ENCODE results near the gene SRCIN1. TPM values are rescaled to one million over a fixed set of nuclear protein-coding genes. Genes with fewer than 3 reads are reported as not detected.

SRCIN1 gene
- total and polyA plus RNA-seq, 2 experiments from 2014 or later = 2.3 to 10.8 TPM

GRCh38 chr17:38560503-38561318 is 45.0 kb downstream of the SRCIN1 start:
- Histone ChIP-seq H3K36me3 (no peaks in the 10 kb centered on the region), H3K4me1 (ENCODE audit: low read depth) (peaks cover 31% of the 10 kb centered on the region), H3K9me3 (ENCODE audit: low read depth) (no peaks in the 10 kb centered on the region), H3K27ac (no peak overlapping the region), H3K4me3 (no peak overlapping the region), H3K27me3 (peaks cover 73% of the 10 kb centered on the region)
- peak; percentile 47 to 68 for DNase-seq (ENCODE audit: low read depth in 1 of 2, low spot score in 1 of 2)
- no peak for TF ChIP-seq CTCF (IDR thresholded peaks at IDR 0.05; ENCODE audit: low read depth, low read length)

GRCh38 chr17:38559880-38560230 is 45.9 kb downstream of the SRCIN1 start:
- no peak for TF ChIP-seq CTCF (IDR thresholded peaks at IDR 0.05; ENCODE audit: low read depth, low read length)
- no peak overlapping the region for H3K27ac ChIP-seq
- peaks cover 66% of the 10 kb centered on the region for H3K27me3 ChIP-seq
- no peaks in the 10 kb centered on the region for H3K36me3 ChIP-seq
- H3K4me1 ChIP-seq (ENCODE audit: low read depth) = peaks cover 24% of the 10 kb centered on the region
- H3K4me3 ChIP-seq = no peak overlapping the region
- peak in 1 of 2 donors; percentile 30 for DNase-seq (ENCODE audit: low read depth in 1 of 2, low spot score in 1 of 2)
- H3K9me3 ChIP-seq (ENCODE audit: low read depth) = no peaks in the 10 kb centered on the region

- H3K27me3 ChIP-seq = peaks cover 60% of the 10 kb centered on the region
- peaks cover 20% of the 10 kb centered on the region for H3K4me1 ChIP-seq (ENCODE audit: low read depth)
- H3K4me3 ChIP-seq = peak overlapping the region; percentile 11
- H3K9me3 ChIP-seq (ENCODE audit: low read depth) = no peaks in the 10 kb centered on the region
- peak; percentile 84 to 87 for DNase-seq (ENCODE audit: low read depth in 1 of 2, low spot score in 1 of 2)
- no peak overlapping the region for H3K27ac ChIP-seq
- no peak for TF ChIP-seq CTCF (IDR thresholded peaks at IDR 0.05; ENCODE audit: low read depth, low read length)
- no peaks in the 10 kb centered on the region for H3K36me3 ChIP-seq
These were observed 46.5 kb downstream of the SRCIN1 start for GRCh38 chr17:38559051-38559879.

GRCh38 chr17:38558728-38559050 is 47.1 kb downstream of the SRCIN1 start:
- TF ChIP-seq CTCF (IDR thresholded peaks at IDR 0.05; ENCODE audit: low read depth, low read length) = no peak
- Histone ChIP-seq H3K27me3 (peaks cover 55% of the 10 kb centered on the region), H3K4me3 (peak overlapping the region; percentile 11), H3K4me1 (ENCODE audit: low read depth) (peaks cover 15% of the 10 kb centered on the region), H3K36me3 (no peaks in the 10 kb centered on the region), H3K9me3 (ENCODE audit: low read depth) (no peaks in the 10 kb centered on the region), H3K27ac (no peak overlapping the region)
- no peak for DNase-seq (ENCODE audit: low read depth in 1 of 2, low spot score in 1 of 2)

- H3K4me1 ChIP-seq (ENCODE audit: low read depth) = peaks cover 15% of the 10 kb centered on the region
- no peaks in the 10 kb centered on the region for H3K36me3 ChIP-seq
- no peak overlapping the region for H3K27ac ChIP-seq
- H3K4me3 ChIP-seq = peak overlapping the region; percentile 23
- no peaks in the 10 kb centered on the region for H3K9me3 ChIP-seq (ENCODE audit: low read depth)
- TF ChIP-seq CTCF (IDR thresholded peaks at IDR 0.05; ENCODE audit: low read depth, low read length) = peak; percentile 92
- peaks cover 49% of the 10 kb centered on the region for H3K27me3 ChIP-seq
- peak; percentile 94 to 96 for DNase-seq (ENCODE audit: low read depth in 1 of 2, low spot score in 1 of 2)
These were observed 47.7 kb downstream of the SRCIN1 start for GRCh38 chr17:38557836-38558727.
